ENCODE measurements around the gene MT3.
A peak's percentile ranks its signal among the peaks of the same experiment; 100 is the strongest.

MT3 gene

GRCh38 chr16:56589141-56590039 lies at the start of gene MT3:
Gene MT3, plus strand, starts transcription at chr16:56589528. Its CDS starts 63 bp downstream, at chr16:56589591.
- DNase-seq: no peak

- no peak for DNase-seq
Measured at GRCh38 chr16:56539656-56540055, 49.7 kb upstream of the MT3 start.

DNA sequence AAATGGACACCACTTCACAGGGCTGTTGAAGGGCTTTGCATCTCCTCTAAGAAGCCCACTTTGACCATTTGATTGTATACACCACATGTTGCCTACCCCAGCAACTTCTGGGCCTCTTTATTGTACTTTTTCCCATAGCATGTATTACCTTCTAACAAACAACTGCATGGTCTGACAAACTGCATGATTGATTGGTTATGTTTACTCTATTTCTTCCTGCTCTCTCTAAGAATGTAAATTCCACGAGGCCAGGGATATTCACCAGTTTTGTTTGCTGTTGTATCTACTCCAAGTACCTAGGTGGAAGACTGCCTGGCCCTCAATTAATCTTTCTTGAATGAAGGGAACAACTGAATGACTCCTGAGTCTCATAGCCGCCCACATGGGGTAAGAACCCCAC lies 47.3 kb upstream of the MT3 start:
- DNase-seq: no peak

GRCh38 chr16:56547120-56547948 lies 42.0 kb upstream of the MT3 start:
- DNase-seq: peak; percentile 6 to 9

GRCh38 chr16:56547949-56548567 lies 41.3 kb upstream of the MT3 start:
- no peak for DNase-seq

DNA sequence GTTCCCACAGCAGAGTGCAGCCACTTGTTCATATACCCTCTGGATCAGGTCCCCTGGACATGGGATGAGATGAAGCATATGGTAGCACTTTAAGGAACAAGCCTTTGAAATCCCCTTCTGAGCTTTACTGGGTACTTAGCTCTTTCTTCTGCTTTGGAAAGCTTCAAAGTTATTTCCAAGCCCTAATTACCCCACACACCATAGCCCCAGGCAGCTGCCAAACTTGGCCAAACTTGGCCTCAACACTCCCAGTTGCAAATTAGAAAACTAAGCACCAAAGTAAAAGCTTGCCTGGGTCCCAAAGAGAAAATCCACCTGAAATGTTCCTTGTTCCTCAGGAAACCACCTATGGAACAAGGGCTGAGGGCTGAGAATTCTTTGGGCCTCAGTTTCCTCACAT lies 40.2 kb upstream of the MT3 start:
- no peak for DNase-seq

GRCh38 chr16:56549744-56550385 lies 39.5 kb upstream of the MT3 start:
- no peak for DNase-seq

GRCh38 chr16:56551796-56552738 lies 37.3 kb upstream of the MT3 start:
- DNase-seq: peak in 1 of 2 experiments; percentile 15

GRCh38 chr16:56554441-56554840 lies 34.9 kb upstream of the MT3 start:
- no peak for DNase-seq

DNA sequence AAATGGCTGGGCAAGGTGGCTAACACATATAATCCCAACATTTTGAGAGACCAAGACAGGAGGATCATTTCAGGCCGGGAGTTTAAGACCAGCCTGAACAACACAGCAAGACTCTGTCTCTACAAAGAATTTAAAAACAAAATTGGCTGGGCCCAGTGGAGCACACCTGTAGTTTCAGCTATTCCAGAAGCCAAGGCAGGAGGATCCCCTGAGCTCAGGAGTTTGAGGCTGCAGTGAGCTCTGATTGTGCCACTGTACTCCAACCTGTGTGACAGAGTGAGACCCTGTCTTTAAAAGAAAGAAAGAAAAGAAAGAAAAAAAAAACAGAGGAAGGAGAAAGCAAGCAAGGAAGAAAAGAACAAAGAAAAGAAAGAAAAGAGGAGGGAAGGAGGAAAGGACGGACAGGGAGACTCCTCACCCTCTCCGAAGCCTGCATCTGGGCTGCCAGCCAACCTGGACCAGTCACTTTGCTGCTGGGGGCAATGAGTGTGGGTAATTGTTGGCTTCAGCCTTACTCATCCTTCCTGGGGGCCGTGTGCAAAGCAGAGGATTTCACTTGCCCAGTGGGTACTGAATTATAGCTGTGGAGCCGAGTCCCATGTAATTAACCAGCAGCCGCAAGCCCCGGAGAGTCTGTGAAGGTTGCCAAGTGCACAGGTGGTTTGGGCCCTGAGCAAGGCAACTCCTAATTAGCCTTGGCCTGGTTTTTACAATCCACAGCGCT lies 31.1 kb upstream of the MT3 start:
- no peak for DNase-seq

DNA sequence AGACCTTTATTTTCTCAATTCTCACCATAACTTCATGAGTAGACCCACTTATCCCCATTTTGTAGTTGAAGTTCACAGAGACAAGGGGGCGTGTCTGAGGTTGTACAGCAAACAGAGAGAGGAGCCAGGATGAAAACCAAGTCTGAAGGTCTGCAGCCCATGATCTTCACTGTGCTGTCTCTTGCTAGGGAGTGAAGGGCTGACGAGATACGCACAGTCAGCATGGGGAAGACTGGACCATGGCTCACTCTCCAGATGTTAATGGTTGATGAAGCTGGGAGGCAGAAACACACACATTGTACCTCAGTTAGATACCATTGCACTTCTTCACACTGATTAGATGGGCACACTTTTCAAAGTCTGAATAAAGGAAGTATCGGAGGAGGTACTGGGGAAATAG lies 30.2 kb upstream of the MT3 start:
- DNase-seq: no peak

GRCh38 chr16:56560447-56560846 lies 28.9 kb upstream of the MT3 start:
- no peak for DNase-seq

DNA sequence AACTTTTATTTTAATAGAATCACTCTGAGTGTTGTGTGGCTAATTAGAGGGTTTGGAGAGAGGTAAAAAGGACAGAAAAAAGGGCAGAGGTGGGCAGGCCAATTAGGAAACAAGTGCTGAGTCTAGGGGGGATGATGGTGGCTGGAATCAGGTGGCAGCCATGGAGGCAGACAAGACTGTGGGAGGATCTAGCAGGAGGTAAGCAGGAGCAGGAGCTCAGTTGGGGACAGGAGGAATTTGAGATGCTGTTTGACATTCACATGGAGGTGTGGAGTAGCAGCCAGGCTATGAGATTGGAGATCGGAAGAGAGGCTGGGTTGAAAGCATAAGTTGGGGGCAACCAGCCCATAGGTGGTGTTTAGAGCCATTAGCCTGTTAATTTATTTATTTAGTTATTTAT lies 28.2 kb upstream of the MT3 start:
- DNase-seq: no peak

GRCh38 chr16:56564793-56565477 lies 24.4 kb upstream of the MT3 start, which contains the start of gene MT4:
Gene MT4, plus strand, starts transcription at chr16:56565073. Its CDS starts 56 bp downstream, at chr16:56565129.
- DNase-seq: no peak

DNA sequence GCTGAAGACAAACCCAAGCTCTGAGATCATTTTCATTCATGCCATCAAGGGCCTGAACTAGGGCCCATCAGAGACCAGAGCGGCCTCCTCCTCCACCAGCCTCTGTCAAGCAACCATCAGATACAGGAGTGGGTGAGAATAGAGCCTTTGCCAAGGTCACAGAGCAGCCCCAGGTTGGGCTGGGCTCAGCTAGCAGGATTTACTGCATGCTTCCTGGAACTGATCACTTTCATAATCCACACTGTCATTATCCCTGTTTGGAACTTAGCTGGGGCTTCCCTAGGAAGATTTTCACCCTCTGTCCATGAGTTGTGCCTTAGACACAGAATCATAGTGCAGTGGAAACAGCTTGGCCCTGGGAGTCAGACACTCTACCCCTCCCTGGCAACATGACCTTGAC lies 19.4 kb upstream of the MT3 start:
- no peak for DNase-seq

DNA sequence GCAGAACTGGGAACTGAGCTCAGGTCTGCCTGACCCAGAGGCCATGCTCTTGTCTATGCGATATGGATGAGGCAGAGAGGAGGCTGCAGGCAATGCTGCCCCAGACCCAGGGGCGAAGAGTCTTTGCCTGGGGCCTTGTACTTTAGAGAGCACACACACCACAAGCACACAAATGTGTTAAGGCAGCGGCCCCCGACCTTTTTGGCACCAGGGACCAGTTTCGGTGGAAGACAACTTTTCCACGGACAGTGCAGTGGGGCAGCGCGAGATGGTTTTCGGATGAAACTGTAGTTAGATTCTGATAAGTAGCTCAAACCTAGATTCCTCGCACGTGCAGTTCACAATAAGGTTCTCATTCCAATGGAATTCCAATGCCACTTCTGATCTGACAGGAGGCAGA lies 17.8 kb upstream of the MT3 start:
- no peak for DNase-seq

DNA sequence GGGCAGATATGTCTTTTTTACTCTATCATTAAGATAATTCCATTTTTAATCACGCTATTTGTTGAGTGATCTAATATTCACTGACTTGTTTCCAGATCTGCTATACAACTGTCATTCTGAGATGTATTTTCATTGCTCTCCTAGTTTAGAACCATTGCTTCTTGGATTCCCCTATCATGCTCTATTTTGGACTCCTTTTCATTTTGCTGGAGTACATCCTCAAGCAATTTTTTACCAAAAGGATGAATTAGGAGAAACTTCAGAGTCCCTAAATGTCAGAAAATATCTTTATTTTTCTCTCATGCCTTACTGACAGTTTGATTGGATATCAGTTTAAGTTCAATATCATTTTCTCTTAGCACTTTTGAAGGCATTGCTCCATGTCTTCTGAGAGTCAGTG lies 14.7 kb upstream of the MT3 start:
- no peak for DNase-seq

- peak; percentile 70 to 75 for DNase-seq
Measured at GRCh38 chr16:56576585-56577299, 12.6 kb upstream of the MT3 start.

GRCh38 chr16:56577300-56577625 lies 12.1 kb upstream of the MT3 start:
- no peak for DNase-seq

Data from Kasumi-1 (cell line).